Common myeloid progenitor, CD34-positive (primary cell): ENCODE results near the gene CSNK1E.
"Not testable (repeated sequence)": the region's sequence is repeated elsewhere in the genome, so short reads cannot be mapped to it uniquely, and the experiment has no call there.

Experiments
- CTCF ChIA-PET: fragments of 350-600 bp; sonication (Branson Sonifier 250); formaldehyde crosslinking; loops from one replicate; lab custom pipeline; 2021; ENCODE audit warnings: antibody characterized with exemption; lab: Charles Lee
- POLR2A ChIA-PET: fragments of 350-600 bp; sonication (Branson Sonifier 250); formaldehyde crosslinking; loops from one replicate; lab custom pipeline; 2021; ENCODE audit warnings: antibody characterized with exemption; lab: Charles Lee
- DNase-seq, 3 donors: peaks; one replicate each; pipeline versions ENCODE4 v3.0.0 to v3.0.0-alpha.2; 2013
- H3K27ac ChIP-seq, 2 experiments: 1 replicate in 1 of 2; 2 replicates in 1 of 2; pipeline ENCODE4 v1.7.0; 2013; ENCODE audit warnings: inconsistent platforms in 2 of 2, low read length in 2 of 2, mild to moderate bottlenecking in 2 of 2, low read depth in 1 of 2, moderate library complexity in 1 of 2; ENCODE audit not compliant: severe bottlenecking in 2 of 2, insufficient read depth in 1 of 2, poor library complexity in 1 of 2
- H3K27me3 ChIP-seq, 5 experiments: replicated peaks in 2 of 5; 1 replicate in 3 of 5; 2 replicates in 2 of 5; pipeline versions ENCODE4 v1.6.1 to v1.7.0; 2013; ENCODE audit warnings: low read length in 4 of 5, mild to moderate bottlenecking in 2 of 5, moderate library complexity in 2 of 5, inconsistent platforms in 1 of 5; ENCODE audit not compliant: insufficient read depth in 5 of 5, control insufficient read depth in 4 of 5
- H3K36me3 ChIP-seq, 4 experiments: 1 replicate in 2 of 4; 2 replicates in 2 of 4; pipeline versions ENCODE4 v1.6.1 to v1.7.0; 2013; ENCODE audit warnings: low read length in 3 of 4, control low read depth in 1 of 4, mild to moderate bottlenecking in 1 of 4; ENCODE audit not compliant: control insufficient read depth in 4 of 4, insufficient read depth in 4 of 4
- H3K4me1 ChIP-seq, 4 experiments: 1 replicate in 3 of 4; 2 replicates in 1 of 4; pipeline versions ENCODE4 v1.6.1 to v1.7.1; 2013; ENCODE audit warnings: low read length in 3 of 4, mild to moderate bottlenecking in 3 of 4, control low read depth in 1 of 4, inconsistent platforms in 1 of 4, moderate library complexity in 1 of 4; ENCODE audit not compliant: control insufficient read depth in 4 of 4, insufficient read depth in 4 of 4; ENCODE audit errors: control extremely low read depth in 1 of 4
- H3K4me3 ChIP-seq, 7 experiments: 1 replicate in 4 of 7; 2 replicates in 3 of 7; pipeline versions ENCODE4 v1.5.1 to v1.7.0; 2013; ENCODE audit warnings: mild to moderate bottlenecking in 7 of 7, low read length in 6 of 7, moderate library complexity in 6 of 7, inconsistent platforms in 2 of 7, low read depth in 2 of 7, control low read depth in 1 of 7; ENCODE audit not compliant: insufficient read depth in 4 of 7, control insufficient read depth in 1 of 7; ENCODE audit errors: extremely low read depth in 1 of 7
- H3K9me3 ChIP-seq, 5 experiments: 1 replicate in 4 of 5; 2 replicates in 1 of 5; pipeline versions ENCODE4 v1.6.1 to v1.7.1; 2013; ENCODE audit warnings: low read length in 4 of 5, mild to moderate bottlenecking in 2 of 5, inconsistent platforms in 1 of 5, low read depth in 1 of 5, moderate library complexity in 1 of 5; ENCODE audit not compliant: control insufficient read depth in 4 of 5, insufficient read depth in 2 of 5; ENCODE audit errors: control extremely low read depth in 1 of 5
- whole genome bisulfite sequencing: methylation state at CpG from one replicate; pipeline ENCODE4 v1.1.5; 2013; ENCODE audit not compliant: insufficient coverage; 5-methylcytosine and 5-hydroxymethylcytosine counted together

The CSNK1E gene

DNA sequence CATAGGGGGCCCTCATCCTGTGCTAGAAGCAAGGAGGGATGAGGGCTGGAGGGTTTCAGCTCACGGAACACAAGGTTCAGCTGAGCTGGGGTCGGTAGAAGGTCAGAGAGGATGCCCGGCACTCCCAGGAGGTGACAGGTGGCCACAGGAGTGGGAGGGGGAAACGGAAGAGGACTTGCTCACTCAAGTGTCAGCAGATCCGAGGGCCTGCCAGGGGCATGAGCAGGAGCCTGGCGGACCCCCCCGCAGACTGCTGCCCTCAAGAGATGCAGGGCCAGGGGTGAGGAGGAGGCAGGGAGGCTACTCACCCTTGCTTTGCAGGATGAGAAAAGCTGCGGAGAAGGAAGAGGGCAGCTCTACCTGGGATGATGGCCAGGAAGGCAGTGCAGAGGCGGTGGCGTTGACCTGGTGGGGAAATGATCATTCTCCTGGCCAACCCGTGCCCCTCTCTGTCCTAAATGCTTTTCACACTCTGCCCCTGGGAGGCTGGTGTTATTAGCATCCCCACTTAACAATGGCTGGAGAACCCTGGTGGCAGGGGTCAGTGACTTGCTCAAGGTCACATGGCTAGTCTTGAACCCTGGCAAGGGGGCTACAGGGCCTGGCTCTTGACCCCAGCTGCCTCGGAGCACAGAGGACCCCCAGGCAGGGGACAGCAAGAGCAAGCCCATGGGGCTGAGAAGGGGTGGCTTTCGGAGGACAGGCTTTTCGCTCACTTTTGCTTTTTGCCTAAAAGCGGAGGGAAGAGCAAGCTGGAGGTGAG, 30.1 kb upstream of the CSNK1E start:
- H3K27me3 ChIP-seq = peaks cover 0 to 3% (median 0%) of the 10 kb centered on the region in 5 experiments
- WGBS = 60% methylated on average over 14 of the region's 15 CpGs
- ChIA-PET POLR2A (no interaction called here), CTCF (interaction anchor here (0.7 to 1.7 kb wide), 7 partner anchors 9 to 295 kb away, joined by 3 to 8 read pairs (median 3); no protein-coding TSS in a partner anchor)
- H3K9me3 ChIP-seq = no peaks in the 10 kb centered on the region
- no peak overlapping the region for H3K27ac ChIP-seq
- DNase-seq = no peak
- H3K4me1 ChIP-seq = peaks cover 0 to 4% (median 0%) of the 10 kb centered on the region in 4 experiments
- peaks cover 0 to 5% (median 1%) of the 10 kb centered on the region in 4 experiments for H3K36me3 ChIP-seq
- H3K4me3 ChIP-seq = no peak overlapping the region

DNA sequence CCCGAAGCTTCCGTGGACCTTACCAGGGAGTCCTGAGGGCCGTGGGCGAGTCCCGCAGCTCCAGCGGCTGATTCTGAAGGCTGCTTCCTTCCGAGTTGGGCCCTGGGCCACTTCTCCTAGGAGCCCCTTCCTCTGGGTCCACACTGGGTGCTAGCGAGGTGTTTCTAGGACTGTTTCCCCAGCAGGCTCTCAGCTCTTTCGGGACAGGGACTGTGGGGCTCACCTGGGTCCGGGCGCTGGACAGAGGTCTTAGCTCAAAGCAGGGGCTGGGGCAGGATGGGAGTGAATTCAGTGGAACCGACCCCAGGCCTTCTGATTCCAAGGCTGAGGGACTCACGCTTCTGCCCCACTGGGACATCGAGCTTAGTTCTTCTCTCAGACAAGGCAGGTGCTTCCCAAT, 29.3 kb upstream of the CSNK1E start:
- WGBS = 67% methylated on average over 12 of the region's 14 CpGs
- CTCF ChIA-PET = interaction anchor here (0.7 to 1.5 kb wide), 7 partner anchors 9 to 294 kb away, joined by 3 to 8 read pairs (median 3); no protein-coding TSS in a partner anchor
- H3K4me1 ChIP-seq = peaks cover 0 to 4% (median 0%) of the 10 kb centered on the region in 4 experiments
- POLR2A ChIA-PET = no interaction called here
- no peak overlapping the region for H3K4me3 ChIP-seq
- H3K27ac ChIP-seq = no peak overlapping the region
- peaks cover 0 to 5% (median under 1%) of the 10 kb centered on the region in 4 experiments for H3K36me3 ChIP-seq
- DNase-seq = no peak
- H3K9me3 ChIP-seq = no peaks in the 10 kb centered on the region
- H3K27me3 ChIP-seq = peaks cover 0 to 3% (median 0%) of the 10 kb centered on the region in 5 experiments

DNA sequence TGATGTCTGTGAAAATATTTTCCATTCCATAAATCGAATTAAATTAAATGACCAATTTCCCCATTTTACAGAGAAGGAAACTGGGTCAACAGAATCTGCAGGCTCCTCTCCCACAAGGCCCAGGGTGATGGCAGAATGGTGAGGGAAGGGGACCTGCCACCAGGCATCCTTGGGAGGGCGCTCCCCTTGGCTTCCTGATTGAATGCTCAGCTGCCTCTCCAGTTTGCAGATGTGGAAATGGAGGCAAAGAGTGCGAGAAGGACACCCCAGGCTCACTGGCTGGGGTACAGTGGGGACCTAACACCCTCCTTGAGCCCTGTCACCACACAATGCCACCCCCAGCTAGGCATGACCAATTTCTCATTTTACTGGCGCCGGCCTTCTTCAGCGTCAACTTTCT, 28.5 kb upstream of the CSNK1E start:
- Histone ChIP-seq H3K4me3 (no peak overlapping the region), H3K36me3 (no peaks in the 10 kb centered on the region), H3K27ac (no peak overlapping the region), H3K27me3 (peaks cover 0 to 3% (median 0%) of the 10 kb centered on the region in 5 experiments), H3K4me1 (peaks cover 0 to 4% (median 0%) of the 10 kb centered on the region in 4 experiments), H3K9me3 (no peaks in the 10 kb centered on the region)
- POLR2A ChIA-PET = no interaction called here
- CTCF ChIA-PET = interaction anchor here (1.3 to 1.5 kb wide), 2 partner anchors 8 to 231 kb away, joined by 3 to 8 read pairs; no protein-coding TSS in a partner anchor
- 94% methylated on average over 3 of the region's 6 CpGs for WGBS
- DNase-seq = no peak

DNA sequence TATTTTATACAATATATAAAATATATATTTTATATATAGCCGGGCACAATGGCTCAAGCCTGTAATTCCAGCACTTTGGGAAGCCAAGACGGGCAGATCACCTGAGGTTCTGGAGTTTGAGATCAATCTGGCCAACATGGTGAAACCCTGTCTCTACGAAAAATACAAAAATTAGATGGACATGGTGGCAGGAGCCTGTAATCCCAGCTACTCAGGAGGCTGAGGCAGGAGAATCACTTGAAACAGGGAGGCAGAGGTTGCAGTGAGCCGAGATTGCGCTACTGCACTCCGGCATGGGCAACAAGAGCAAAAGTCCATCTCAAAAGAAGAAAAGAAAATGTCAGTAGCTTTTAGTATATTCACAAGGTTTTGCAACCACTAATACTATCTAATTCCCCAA, 22.7 kb upstream of the CSNK1E start:
- DNase-seq = not testable (repeated sequence)

DNA sequence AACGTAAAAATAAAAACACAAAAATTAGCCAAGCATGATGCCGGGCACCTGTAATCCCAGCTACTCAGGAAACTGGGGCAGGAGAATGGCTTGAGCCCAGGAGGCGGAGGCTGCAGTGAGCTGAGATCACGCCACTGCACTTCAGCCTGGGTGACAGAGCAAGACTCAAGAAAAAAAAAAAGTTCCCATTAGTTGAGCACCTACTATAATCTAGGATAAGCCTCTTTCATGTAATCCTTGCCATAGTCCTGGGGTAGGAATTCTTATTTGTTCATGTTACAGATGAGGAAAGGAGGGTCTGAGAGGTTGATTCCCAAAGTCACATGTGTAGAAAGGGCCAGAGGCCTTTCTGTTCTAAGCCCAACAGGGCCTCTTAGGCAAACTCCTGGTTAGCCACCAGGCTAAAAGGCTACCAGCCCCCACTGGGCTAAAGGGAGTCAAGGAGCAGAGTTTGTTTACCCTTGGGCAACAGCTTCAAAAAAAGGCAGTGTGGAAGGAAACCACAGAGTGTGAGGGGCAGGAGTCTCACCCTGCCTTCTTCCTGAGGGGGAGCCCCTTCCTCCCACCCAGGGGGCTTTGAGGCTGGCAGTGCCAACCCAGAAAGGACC, 21.6 kb upstream of the CSNK1E start:
- H3K4me3 ChIP-seq = peak overlapping the region in 2 of 7 experiments; percentile 19 to 36

More for the DNA sequence above, 22.7 kb upstream of the CSNK1E start:
- H3K4me3 ChIP-seq, H3K9me3 ChIP-seq, H3K27me3 ChIP-seq, POLR2A ChIA-PET, H3K36me3 ChIP-seq, H3K27ac ChIP-seq: not testable (repeated sequence)
- peaks cover 0 to 21% (median 17%) of the 10 kb centered on the region in 4 experiments for H3K4me1 ChIP-seq
- CTCF ChIA-PET = interaction anchor here (0.6 to 1.2 kb wide), 3 partner anchors 13 to 34 kb away, joined by 3 to 4 read pairs (median 3); no protein-coding TSS in a partner anchor
- 95% methylated on average over 2 of the region's 6 CpGs for WGBS

DNA sequence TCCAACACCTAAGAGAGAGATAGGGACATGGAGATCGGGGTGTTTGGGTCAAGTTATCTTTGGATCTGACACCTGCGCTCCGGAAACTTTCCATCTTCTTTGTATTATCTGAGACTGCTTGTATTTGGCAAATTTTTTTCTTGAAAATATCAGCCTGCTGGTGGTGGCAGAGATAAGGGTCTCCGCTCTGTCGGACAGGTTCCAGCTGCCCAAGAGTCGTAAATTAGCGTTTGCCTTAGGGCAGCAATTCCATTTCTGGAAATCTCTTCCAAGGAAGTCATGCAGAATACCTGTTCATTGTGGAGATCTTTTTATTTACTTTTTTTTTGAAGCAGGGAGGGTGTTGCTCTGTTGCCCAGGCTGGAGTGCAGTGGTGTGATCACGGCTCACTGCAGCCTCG, 19.5 kb upstream of the CSNK1E start:
- WGBS = 51% methylated on average over 6 of the region's 9 CpGs
- ChIA-PET POLR2A (no interaction called here), CTCF (interaction anchor here (0.6 to 1.0 kb wide), 2 partner anchors 41 to 1997 kb away, joined by 3 read pairs; no protein-coding TSS in a partner anchor)
- no peak for DNase-seq
- Histone ChIP-seq H3K27ac (no peak overlapping the region), H3K4me3 (peak overlapping the region in 4 of 7 experiments; percentile 38 to 67 (median 65)), H3K9me3 (no peaks in the 10 kb centered on the region), H3K36me3 (no peaks in the 10 kb centered on the region), H3K27me3 (no peaks in the 10 kb centered on the region), H3K4me1 (peaks cover 0 to 21% (median 16%) of the 10 kb centered on the region in 4 experiments)

More for the DNA sequence above, 21.6 kb upstream of the CSNK1E start:
- Histone ChIP-seq H3K36me3 (no peaks in the 10 kb centered on the region), H3K27me3 (no peaks in the 10 kb centered on the region), H3K27ac (no peak overlapping the region), H3K9me3 (no peaks in the 10 kb centered on the region), H3K4me1 (peaks cover 0 to 21% (median 17%) of the 10 kb centered on the region in 4 experiments)
- peak; percentile 1 to 51 (median 44) for DNase-seq
- POLR2A ChIA-PET = no interaction called here
- 87% methylated on average over 3 of the region's 4 CpGs for WGBS
- CTCF ChIA-PET = interaction anchor here (1.2 to 1.9 kb wide), 2 partner anchors 7 to 14 kb away, joined by 3 to 8 read pairs; no protein-coding TSS in a partner anchor
